OCI-LY1 (cell line): Measurements from ENCODE around the gene DPH6.

Experiments
- EZH2 ChIP-seq: fragments of 200-600 bp; sonication (generic), shearing (Covaris generic); IDR thresholded peaks from 2 replicates; pipeline ENCODE4 v1.8.0; 2017; ENCODE audit warnings: borderline replicate concordance, mixed run types, mild to moderate bottlenecking, antibody characterized with exemption, low read length, moderate library complexity, mixed read lengths
- TF ChIP-seq, protein P1 (sequence below): fragments of 200-600 bp; sonication (generic), shearing (Covaris generic); IDR thresholded peaks from 2 replicates; pipeline ENCODE4 v1.5.1; 2017; ENCODE audit warnings: mild to moderate bottlenecking, antibody characterized with exemption, low read length, moderate library complexity, mixed read lengths

GRCh38 chr15:35444557-35445204, 101.3 kb downstream of the DPH6 start:
- TF ChIP-seq, protein P1, sequence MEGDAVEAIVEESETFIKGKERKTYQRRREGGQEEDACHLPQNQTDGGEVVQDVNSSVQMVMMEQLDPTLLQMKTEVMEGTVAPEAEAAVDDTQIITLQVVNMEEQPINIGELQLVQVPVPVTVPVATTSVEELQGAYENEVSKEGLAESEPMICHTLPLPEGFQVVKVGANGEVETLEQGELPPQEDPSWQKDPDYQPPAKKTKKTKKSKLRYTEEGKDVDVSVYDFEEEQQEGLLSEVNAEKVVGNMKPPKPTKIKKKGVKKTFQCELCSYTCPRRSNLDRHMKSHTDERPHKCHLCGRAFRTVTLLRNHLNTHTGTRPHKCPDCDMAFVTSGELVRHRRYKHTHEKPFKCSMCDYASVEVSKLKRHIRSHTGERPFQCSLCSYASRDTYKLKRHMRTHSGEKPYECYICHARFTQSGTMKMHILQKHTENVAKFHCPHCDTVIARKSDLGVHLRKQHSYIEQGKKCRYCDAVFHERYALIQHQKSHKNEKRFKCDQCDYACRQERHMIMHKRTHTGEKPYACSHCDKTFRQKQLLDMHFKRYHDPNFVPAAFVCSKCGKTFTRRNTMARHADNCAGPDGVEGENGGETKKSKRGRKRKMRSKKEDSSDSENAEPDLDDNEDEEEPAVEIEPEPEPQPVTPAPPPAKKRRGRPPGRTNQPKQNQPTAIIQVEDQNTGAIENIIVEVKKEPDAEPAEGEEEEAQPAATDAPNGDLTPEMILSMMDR: peak; percentile 83
- TF ChIP-seq EZH2: no peak
